GM23338 (cell line): ENCODE results near the gene OR10P1. TPM values are rescaled to one million over a fixed set of nuclear protein-coding genes. Genes with fewer than 3 reads are reported as not detected.

Experiments used
- ATAC-seq: fragments of 200-7000 bp; cut with Tn5 transposase; 3 replicates; pipeline ENCODE4 v1.9.1; 2020
- DNase-seq: peaks from one replicate; pipeline ENCODE4 v3.0.0-alpha.2; 2015; ENCODE audit warnings: low spot score
- H2AFZ ChIP-seq: fragments of 200-600 bp; sonication (generic); 2 replicates; pipeline ENCODE4 v1.8.0; 2016; ENCODE audit warnings: antibody characterized with exemption, mild to moderate bottlenecking, moderate library complexity
- H3F3A ChIP-seq: fragments of 200-600 bp; sonication (generic); replicated peaks from 2 replicates; pipeline ENCODE4 v1.8.0; 2017; ENCODE audit warnings: antibody characterized with exemption, mixed run types, low read depth
- H3K27ac ChIP-seq: fragments of 200-600 bp; sonication (generic); 2 replicates; pipeline ENCODE4 v1.6.1; 2016; ENCODE audit warnings: low read depth
- H3K27me3 ChIP-seq: fragments of 200-600 bp; sonication (generic); 2 replicates; pipeline ENCODE4 v1.8.0; 2016; ENCODE audit warnings: mild to moderate bottlenecking, mixed run types, moderate library complexity; ENCODE audit not compliant: insufficient read depth
- H3K36me3 ChIP-seq: fragments of 200-600 bp; sonication (generic); 2 replicates; pipeline ENCODE4 v1.8.0; 2016; ENCODE audit warnings: mild to moderate bottlenecking; ENCODE audit not compliant: insufficient read depth
- H3K4me1 ChIP-seq: fragments of 200-600 bp; sonication (generic); 2 replicates; pipeline ENCODE4 v1.8.0; 2016; ENCODE audit warnings: mild to moderate bottlenecking, moderate library complexity; ENCODE audit not compliant: insufficient read depth
- H3K4me2 ChIP-seq: fragments of 200-600 bp; sonication (generic); 2 replicates; pipeline ENCODE4 v1.7.1; 2017; ENCODE audit warnings: mixed run types
- H3K4me3 ChIP-seq: fragments of 200-600 bp; sonication (generic); 2 replicates; pipeline ENCODE4 v1.6.1; 2016; ENCODE audit warnings: mixed run types
- H3K79me2 ChIP-seq: fragments of 200-600 bp; sonication (generic); replicated peaks from 2 replicates; pipeline ENCODE4 v1.8.0; 2017; ENCODE audit warnings: mild to moderate bottlenecking; ENCODE audit not compliant: insufficient read depth
- H3K9me2 ChIP-seq: fragments of 200-600 bp; sonication (generic); 2 replicates; pipeline ENCODE4 v1.8.0; 2017; ENCODE audit not compliant: insufficient read depth
- H4K20me1 ChIP-seq: fragments of 200-600 bp; sonication (generic); replicated peaks from 2 replicates; pipeline ENCODE4 v1.8.0; 2017; ENCODE audit warnings: mild to moderate bottlenecking; ENCODE audit not compliant: insufficient read depth
- H3K27ac Mint-ChIP-seq: 2 replicates; pipeline ENCODE4 v1.8.0; 2020; ENCODE audit warnings: inconsistent platforms, mild to moderate bottlenecking, moderate library complexity, mixed read lengths
- H3K27me3 Mint-ChIP-seq: 3 replicates; pipeline ENCODE4 v1.8.0; 2022; ENCODE audit warnings: low read depth, mild to moderate bottlenecking, moderate library complexity, mixed read lengths, inconsistent platforms; ENCODE audit not compliant: insufficient read depth, poor library complexity
- H3K36me3 Mint-ChIP-seq: 3 replicates; pipeline ENCODE4 v1.8.0; 2021; ENCODE audit warnings: low read depth, mild to moderate bottlenecking, inconsistent platforms, moderate library complexity, mixed read lengths
- H3K4me1 Mint-ChIP-seq: 3 replicates; pipeline ENCODE4 v1.8.0; 2020; ENCODE audit warnings: mild to moderate bottlenecking, inconsistent platforms, mixed read lengths
- H3K4me3 Mint-ChIP-seq: 3 replicates; pipeline ENCODE4 v1.8.0; 2021; ENCODE audit warnings: moderate library complexity, mild to moderate bottlenecking, inconsistent platforms, mixed read lengths
- H3K9me3 Mint-ChIP-seq: 3 replicates; pipeline ENCODE4 v1.8.0; 2020; ENCODE audit warnings: moderate library complexity, mild to moderate bottlenecking, inconsistent platforms, mixed read lengths
- EZH2 ChIP-seq: fragments of 200-600 bp; sonication (generic); IDR thresholded peaks from one replicate; pipeline ENCODE4 v1.8.0; 2017; ENCODE audit warnings: antibody characterized with exemption, mild to moderate bottlenecking, low read depth; ENCODE audit not compliant: unreplicated experiment
- EZH2phosphoT487 ChIP-seq: fragments of 200-600 bp; sonication (generic); IDR thresholded peaks from one replicate; pipeline ENCODE4 v1.8.1; 2018; ENCODE audit warnings: antibody characterized with exemption; ENCODE audit not compliant: unreplicated experiment
- JUNB ChIP-seq: IDR thresholded peaks from one replicate; pipeline ENCODE4 v1.6.1; 2016; ENCODE audit warnings: antibody characterized with exemption; ENCODE audit not compliant: unreplicated experiment
- STAT1 ChIP-seq: IDR thresholded peaks from one replicate; pipeline ENCODE4 v1.6.1; 2016; ENCODE audit warnings: antibody characterized with exemption; ENCODE audit not compliant: unreplicated experiment
- ZNF114 ChIP-seq: fragments of 250-450 bp; sonication (Bioruptor Pico); IDR thresholded peaks from 2 replicates; pipeline ENCODE4 v1.5.0; 2020; ENCODE audit warnings: mild to moderate bottlenecking, moderate library complexity
- ZNF331 ChIP-seq: fragments of 250-450 bp; sonication (Bioruptor Pico); IDR thresholded peaks from 2 replicates; pipeline ENCODE4 v1.5.0; 2020; ENCODE audit warnings: low read depth, mild to moderate bottlenecking, moderate library complexity
- polyA plus RNA-seq: library from polyadenylated mRNA; unstranded; fragments of >200 nt; fragmentation: Nextera tagmentation; extraction: Ambion mirVana; gene quantifications from 2 replicates; pipeline ENCODE4 v1.2.1, GENCODE V29; 2016
- total RNA-seq: library from RNA; depleted of rRNA; stranded (reverse); fragments of >200 nt; shearing (Covaris generic); gene quantifications from 2 replicates; pipeline ENCODE4 v1.2.3, GENCODE V29; 2014
- TF ChIP-seq, protein P1 (sequence below): IDR thresholded peaks from one replicate; pipeline ENCODE4 v1.6.1; 2018; ENCODE audit warnings: antibody characterized with exemption; ENCODE audit not compliant: unreplicated experiment
- TF ChIP-seq, protein P2 (sequence below), 2 experiments: fragments of 200-600 bp in 1 of 2; sonication (generic) in 1 of 2; conservative IDR thresholded peaks; 2 replicates each; pipeline versions ENCODE4 v1.5.1 to v1.6.1; 2016 to 2017; ENCODE audit warnings: antibody characterized with exemption in 2 of 2, low read depth in 2 of 2, mild to moderate bottlenecking in 2 of 2, moderate library complexity in 1 of 2

The OR10P1 gene
- total and polyA plus RNA-seq, 2 experiments from 2014 or later = not detected

- TF ChIP-seq JUNB (no peak), STAT1 (no peak), EZH2phosphoT487 (no peak), ZNF331 (CRISPR knock-in tag) (no peak), ZNF114 (CRISPR knock-in tag) (no peak)
- TF ChIP-seq, protein P1, sequence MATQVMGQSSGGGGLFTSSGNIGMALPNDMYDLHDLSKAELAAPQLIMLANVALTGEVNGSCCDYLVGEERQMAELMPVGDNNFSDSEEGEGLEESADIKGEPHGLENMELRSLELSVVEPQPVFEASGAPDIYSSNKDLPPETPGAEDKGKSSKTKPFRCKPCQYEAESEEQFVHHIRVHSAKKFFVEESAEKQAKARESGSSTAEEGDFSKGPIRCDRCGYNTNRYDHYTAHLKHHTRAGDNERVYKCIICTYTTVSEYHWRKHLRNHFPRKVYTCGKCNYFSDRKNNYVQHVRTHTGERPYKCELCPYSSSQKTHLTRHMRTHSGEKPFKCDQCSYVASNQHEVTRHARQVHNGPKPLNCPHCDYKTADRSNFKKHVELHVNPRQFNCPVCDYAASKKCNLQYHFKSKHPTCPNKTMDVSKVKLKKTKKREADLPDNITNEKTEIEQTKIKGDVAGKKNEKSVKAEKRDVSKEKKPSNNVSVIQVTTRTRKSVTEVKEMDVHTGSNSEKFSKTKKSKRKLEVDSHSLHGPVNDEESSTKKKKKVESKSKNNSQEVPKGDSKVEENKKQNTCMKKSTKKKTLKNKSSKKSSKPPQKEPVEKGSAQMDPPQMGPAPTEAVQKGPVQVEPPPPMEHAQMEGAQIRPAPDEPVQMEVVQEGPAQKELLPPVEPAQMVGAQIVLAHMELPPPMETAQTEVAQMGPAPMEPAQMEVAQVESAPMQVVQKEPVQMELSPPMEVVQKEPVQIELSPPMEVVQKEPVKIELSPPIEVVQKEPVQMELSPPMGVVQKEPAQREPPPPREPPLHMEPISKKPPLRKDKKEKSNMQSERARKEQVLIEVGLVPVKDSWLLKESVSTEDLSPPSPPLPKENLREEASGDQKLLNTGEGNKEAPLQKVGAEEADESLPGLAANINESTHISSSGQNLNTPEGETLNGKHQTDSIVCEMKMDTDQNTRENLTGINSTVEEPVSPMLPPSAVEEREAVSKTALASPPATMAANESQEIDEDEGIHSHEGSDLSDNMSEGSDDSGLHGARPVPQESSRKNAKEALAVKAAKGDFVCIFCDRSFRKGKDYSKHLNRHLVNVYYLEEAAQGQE = no peak
Measured at GRCh38 chr12:55624056-55624455, 12.6 kb upstream of the OR10P1 start (continued).

GRCh38 chr12:55626154-55626553 is 10.5 kb upstream of the OR10P1 start:
- no peak for ATAC-seq

GRCh38 chr12:55629058-55629841 is 7.4 kb upstream of the OR10P1 start:
- Mint-ChIP-seq H3K36me3 (no peaks in the 10 kb centered on the region), H3K27me3 (peaks cover 7% of the 10 kb centered on the region), H3K27ac (no peak overlapping the region), H3K9me3 (no peaks in the 10 kb centered on the region), H3K4me3 (no peak overlapping the region), H3K4me1 (no peaks in the 10 kb centered on the region)
- Histone ChIP-seq H3K4me1 (no peaks in the 10 kb centered on the region), H3K27ac (no peak overlapping the region), H3F3A (no peaks in the 10 kb centered on the region), H3K4me2 (no peak overlapping the region), H3K9me2 (peaks cover 7% of the 10 kb centered on the region; the same call in 1 of the 2 replicates), H2AFZ (no peak overlapping the region), H3K4me3 (no peak overlapping the region), H3K36me3 (no peaks in the 10 kb centered on the region), H3K27me3 (no peaks in the 10 kb centered on the region), H3K79me2 (no peaks in the 10 kb centered on the region), H4K20me1 (no peaks in the 10 kb centered on the region)
- ATAC-seq (no peak), DNase-seq (no peak)
- TF ChIP-seq, protein P2, sequence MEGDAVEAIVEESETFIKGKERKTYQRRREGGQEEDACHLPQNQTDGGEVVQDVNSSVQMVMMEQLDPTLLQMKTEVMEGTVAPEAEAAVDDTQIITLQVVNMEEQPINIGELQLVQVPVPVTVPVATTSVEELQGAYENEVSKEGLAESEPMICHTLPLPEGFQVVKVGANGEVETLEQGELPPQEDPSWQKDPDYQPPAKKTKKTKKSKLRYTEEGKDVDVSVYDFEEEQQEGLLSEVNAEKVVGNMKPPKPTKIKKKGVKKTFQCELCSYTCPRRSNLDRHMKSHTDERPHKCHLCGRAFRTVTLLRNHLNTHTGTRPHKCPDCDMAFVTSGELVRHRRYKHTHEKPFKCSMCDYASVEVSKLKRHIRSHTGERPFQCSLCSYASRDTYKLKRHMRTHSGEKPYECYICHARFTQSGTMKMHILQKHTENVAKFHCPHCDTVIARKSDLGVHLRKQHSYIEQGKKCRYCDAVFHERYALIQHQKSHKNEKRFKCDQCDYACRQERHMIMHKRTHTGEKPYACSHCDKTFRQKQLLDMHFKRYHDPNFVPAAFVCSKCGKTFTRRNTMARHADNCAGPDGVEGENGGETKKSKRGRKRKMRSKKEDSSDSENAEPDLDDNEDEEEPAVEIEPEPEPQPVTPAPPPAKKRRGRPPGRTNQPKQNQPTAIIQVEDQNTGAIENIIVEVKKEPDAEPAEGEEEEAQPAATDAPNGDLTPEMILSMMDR (conservative IDR thresholded peaks at IDR 0.05; ENCODE audit: low read depth in 2 of 2) = no peak
- no peak for TF ChIP-seq EZH2phosphoT487
- TF ChIP-seq JUNB = no peak
- no peak for TF ChIP-seq EZH2

More at GRCh38 chr12:55626154-55626553, 10.5 kb upstream of the OR10P1 start:
- H3K36me3 ChIP-seq = no peaks in the 10 kb centered on the region
- H4K20me1 ChIP-seq = no peaks in the 10 kb centered on the region
- no peak overlapping the region for H3K4me3 Mint-ChIP-seq
- no peaks in the 10 kb centered on the region for H3F3A ChIP-seq
- no peaks in the 10 kb centered on the region for H3K9me3 Mint-ChIP-seq
- H2AFZ ChIP-seq = no peak overlapping the region
- no peak overlapping the region for H3K27ac ChIP-seq
- peaks cover 7% of the 10 kb centered on the region for H3K27me3 Mint-ChIP-seq
- no peak for DNase-seq
- H3K9me2 ChIP-seq = peaks cover 7% of the 10 kb centered on the region; the same call in 1 of the 2 replicates
- no peak for TF ChIP-seq JUNB
- H3K79me2 ChIP-seq = no peaks in the 10 kb centered on the region
- no peaks in the 10 kb centered on the region for H3K36me3 Mint-ChIP-seq
- H3K4me2 ChIP-seq = no peak overlapping the region
- H3K27ac Mint-ChIP-seq = no peak overlapping the region
- H3K4me1 ChIP-seq = no peaks in the 10 kb centered on the region
- no peaks in the 10 kb centered on the region for H3K27me3 ChIP-seq
- H3K4me1 Mint-ChIP-seq = no peaks in the 10 kb centered on the region
- no peak overlapping the region for H3K4me3 ChIP-seq
